Astrocyte of the cerebellum (primary cell): ENCODE data around the gene EYA4.

Experiments used
- DNase-seq: peaks from one replicate; pipeline ENCODE4 v3.0.0-alpha.2; 2011; ENCODE audit warnings: low read depth
- H3K4me3 ChIP-seq: 2 replicates; pipeline ENCODE4 v1.5.1; 2011; ENCODE audit warnings: mild to moderate bottlenecking, low read depth, low read length, moderate library complexity
- in situ Hi-C: cut with HindIII; loops from 2 replicates; pipeline ENCODE4 v1.10.0; 2017; ENCODE audit warnings: low sequenced_read_pairs
- TF ChIP-seq, protein P1 (sequence below): IDR thresholded peaks from 2 replicates; pipeline ENCODE4 v1.5.1; 2012; ENCODE audit warnings: low read length, low read depth, moderate library complexity, mild to moderate bottlenecking; ENCODE audit errors: missing control alignments

The EYA4 gene

DNA sequence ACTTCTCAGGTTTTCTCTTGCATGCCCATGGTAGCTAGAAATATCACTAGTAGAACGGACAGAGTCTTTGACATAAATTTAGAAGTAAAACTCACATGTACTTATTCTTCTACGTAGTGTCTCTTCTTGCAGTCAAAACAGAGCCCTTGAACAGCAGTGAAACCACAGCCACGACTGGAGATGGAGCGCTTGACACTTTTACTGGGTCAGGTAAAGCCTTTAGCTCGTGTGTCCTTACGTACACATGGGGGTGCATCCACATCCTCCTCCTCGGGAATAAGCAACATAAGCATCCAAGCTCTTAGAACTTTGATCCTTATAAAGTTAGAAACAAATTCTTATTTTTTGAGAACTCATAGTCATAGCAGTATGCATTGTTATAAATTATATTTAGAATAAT, 215.3 kb downstream of the EYA4 start:
- no peak for DNase-seq
- in situ Hi-C loops, result no loop called here
- no peak overlapping the region for H3K4me3 ChIP-seq
- TF ChIP-seq, protein P1, sequence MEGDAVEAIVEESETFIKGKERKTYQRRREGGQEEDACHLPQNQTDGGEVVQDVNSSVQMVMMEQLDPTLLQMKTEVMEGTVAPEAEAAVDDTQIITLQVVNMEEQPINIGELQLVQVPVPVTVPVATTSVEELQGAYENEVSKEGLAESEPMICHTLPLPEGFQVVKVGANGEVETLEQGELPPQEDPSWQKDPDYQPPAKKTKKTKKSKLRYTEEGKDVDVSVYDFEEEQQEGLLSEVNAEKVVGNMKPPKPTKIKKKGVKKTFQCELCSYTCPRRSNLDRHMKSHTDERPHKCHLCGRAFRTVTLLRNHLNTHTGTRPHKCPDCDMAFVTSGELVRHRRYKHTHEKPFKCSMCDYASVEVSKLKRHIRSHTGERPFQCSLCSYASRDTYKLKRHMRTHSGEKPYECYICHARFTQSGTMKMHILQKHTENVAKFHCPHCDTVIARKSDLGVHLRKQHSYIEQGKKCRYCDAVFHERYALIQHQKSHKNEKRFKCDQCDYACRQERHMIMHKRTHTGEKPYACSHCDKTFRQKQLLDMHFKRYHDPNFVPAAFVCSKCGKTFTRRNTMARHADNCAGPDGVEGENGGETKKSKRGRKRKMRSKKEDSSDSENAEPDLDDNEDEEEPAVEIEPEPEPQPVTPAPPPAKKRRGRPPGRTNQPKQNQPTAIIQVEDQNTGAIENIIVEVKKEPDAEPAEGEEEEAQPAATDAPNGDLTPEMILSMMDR, result no peak

DNA sequence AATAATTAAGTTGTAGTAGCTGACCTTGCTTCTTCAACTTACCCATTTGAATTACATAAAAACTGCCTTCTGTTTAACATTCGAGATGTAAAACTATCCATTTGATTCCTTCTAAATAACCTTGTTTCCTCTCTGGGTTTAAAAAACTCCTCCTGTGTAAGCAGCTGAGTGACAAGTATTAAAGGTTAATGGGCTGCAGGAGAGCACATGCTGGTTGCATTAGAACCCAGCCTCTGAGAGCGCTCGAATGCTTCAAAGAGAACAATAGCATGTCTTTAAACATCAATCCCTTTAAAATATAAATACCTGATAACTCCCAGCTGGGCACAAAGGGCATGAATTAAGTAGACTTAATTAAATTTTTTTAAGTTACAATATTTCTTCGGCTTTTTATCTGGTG, 215.8 kb downstream of the EYA4 start:
- H3K4me3 ChIP-seq, result no peak overlapping the region
- TF ChIP-seq, protein P1, result no peak
- in situ Hi-C loops, result no loop called here
- no peak for DNase-seq

DNA sequence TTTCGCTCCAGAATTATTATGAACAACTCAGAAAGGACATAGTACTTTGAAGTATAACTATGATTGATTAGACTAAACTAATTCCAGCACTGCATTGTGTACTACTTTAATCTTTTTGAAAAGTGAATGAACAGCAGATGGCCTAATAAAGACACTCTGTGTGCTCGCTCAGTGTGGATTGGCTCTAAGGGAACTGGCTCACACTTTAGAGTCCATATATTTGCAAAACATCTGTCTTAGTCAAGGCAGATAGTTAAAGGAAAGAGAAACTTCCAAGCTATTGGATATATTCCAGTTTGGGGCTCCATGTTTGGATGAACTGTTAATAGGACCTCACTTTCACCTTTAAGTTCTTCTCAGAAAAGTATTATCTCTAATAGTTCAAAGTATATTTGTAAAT, 218.9 kb downstream of the EYA4 start:
- TF ChIP-seq, protein P1, result no peak
- in situ Hi-C loops, result no loop called here
- H3K4me3 ChIP-seq, result no peak overlapping the region
- DNase-seq, result no peak

DNA sequence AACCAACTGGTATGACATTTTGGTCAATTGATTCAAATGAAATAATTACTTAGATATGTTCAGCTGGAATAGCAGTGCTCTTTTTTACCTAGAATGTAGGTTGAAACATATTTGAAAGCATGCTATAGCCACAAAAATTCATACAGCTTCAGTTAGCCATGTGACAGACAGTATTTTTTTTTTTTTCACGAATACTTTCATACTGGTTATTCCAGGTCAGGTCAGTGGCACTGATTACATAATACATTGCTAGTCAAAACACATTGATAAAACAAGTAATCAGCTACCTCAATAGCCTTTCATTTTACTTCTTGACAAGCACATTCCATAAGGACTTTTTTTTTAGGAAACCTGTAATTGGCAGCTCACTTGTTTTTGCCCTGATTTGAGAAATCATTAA, 222.6 kb downstream of the EYA4 start:
- H3K4me3 ChIP-seq, result no peak overlapping the region
- TF ChIP-seq, protein P1, result no peak
- in situ Hi-C loops, result no loop called here
- no peak for DNase-seq

DNA sequence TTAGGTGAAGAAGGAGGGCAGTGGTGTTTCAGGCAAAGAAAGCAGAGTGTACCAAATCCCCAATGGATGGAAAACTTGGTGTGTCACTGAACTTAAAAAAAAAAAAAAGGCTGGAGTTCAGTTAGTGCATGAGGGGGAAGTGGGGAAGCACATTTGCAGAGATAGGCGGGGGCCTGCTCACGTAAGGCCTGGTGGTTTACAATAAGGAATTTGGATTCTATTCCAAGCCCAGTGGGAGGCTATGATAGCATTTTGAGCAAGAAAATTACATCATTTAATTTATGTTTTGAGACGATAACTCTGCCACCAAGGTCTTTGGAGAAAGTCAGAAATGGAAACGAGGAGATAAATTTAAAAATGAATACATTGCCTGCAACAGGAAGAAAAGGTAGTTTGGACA, 225.5 kb downstream of the EYA4 start:
- TF ChIP-seq, protein P1, result no peak
- in situ Hi-C loops, result no loop called here
- no peak overlapping the region for H3K4me3 ChIP-seq
- peak; percentile 65 for DNase-seq

DNA sequence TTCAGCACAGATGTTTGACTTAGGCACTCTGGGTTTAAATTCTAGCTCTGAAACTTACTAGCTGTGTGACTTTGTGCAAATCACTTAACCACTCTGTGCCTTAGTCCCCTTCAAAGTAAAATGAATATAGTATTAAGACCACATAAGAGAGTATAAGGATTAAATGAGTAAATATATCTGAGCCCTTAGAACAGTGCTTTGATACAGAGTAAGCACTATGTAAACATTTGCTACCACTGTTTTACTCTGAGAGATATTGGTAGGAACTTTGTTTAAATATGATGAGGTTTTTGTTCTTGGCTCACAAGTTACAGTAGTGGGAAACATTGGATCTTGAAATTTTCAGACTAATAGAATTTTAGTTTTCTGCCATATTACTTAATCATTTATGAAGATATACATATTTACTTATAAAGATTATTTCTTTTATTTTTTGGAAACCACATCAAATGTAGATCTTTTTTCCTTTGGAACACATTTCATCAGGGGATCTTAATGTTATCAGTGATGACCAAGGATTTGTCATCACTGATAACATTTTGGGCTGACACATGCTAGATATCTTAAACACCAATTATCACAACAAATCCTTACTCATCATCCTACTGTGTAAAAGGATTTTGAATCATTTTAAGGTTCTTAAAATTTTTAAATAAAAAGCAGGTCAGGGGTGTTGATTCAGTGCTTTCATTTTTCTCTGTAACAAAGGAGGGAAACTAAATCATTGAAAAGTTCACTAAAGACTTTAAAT, 226.2 kb downstream of the EYA4 start:
- no peak overlapping the region for H3K4me3 ChIP-seq
- TF ChIP-seq, protein P1, result no peak
- in situ Hi-C loops, result no loop called here
- DNase-seq, result no peak

DNA sequence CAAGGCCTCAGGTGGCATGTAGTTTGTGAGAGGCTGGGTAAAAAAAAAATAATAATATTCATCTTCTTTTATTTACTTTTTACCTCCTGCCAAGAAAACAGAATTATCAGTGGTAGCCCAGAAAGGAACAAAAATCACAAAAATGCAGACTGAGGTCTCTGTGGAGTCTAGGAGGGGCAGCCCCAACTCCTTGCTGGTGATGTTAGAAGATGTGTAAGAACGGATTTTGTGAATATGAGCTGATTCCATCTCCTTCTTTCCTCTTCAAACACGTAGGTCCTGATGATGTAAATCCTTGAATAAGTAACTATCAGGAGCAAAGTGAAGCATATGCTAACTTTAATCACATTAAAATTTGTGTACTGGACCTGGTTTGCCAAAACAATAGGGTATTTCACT, 226.8 kb downstream of the EYA4 start:
- DNase-seq, result peak; percentile 26
- TF ChIP-seq, protein P1, result no peak
- no peak overlapping the region for H3K4me3 ChIP-seq
- in situ Hi-C loops, result no loop called here
